Endodermal cell (in vitro differentiated cells): ENCODE measurements around the gene SRGAP2C. TPM values are rescaled to one million over a fixed set of nuclear protein-coding genes. Genes with fewer than 3 reads are reported as not detected.
"Not testable (repeated sequence)": the region's sequence is repeated elsewhere in the genome, so short reads cannot be mapped to it uniquely, and the experiment has no call there.

Experiments used
- DNase-seq: peaks from one replicate; pipeline ENCODE4 v3.0.0-alpha.2; 2017
- H3K27ac ChIP-seq: 2 replicates; pipeline ENCODE4 v1.5.1; 2013; ENCODE audit warnings: mild to moderate bottlenecking, low read depth, low read length, moderate library complexity
- H3K27me3 ChIP-seq: 2 replicates; pipeline ENCODE4 v1.6.1; 2013; ENCODE audit warnings: mild to moderate bottlenecking, low read length, moderate library complexity; ENCODE audit not compliant: insufficient read depth, control insufficient read depth, poor library complexity, severe bottlenecking
- H3K36me3 ChIP-seq: 2 replicates; pipeline ENCODE4 v1.7.0; 2013; ENCODE audit warnings: mild to moderate bottlenecking, low read length, moderate library complexity; ENCODE audit not compliant: control insufficient read depth, insufficient read depth
- H3K4me1 ChIP-seq: one replicate; pipeline ENCODE4 v1.7.0; 2013; ENCODE audit warnings: low read length; ENCODE audit not compliant: control insufficient read depth, insufficient read depth
- H3K4me3 ChIP-seq: 2 replicates; pipeline ENCODE4 v1.5.1; 2013; ENCODE audit warnings: mild to moderate bottlenecking, low read length, moderate library complexity
- H3K9ac ChIP-seq: 2 replicates; pipeline ENCODE4 v1.6.1; 2013; ENCODE audit warnings: mild to moderate bottlenecking, low read length, moderate library complexity; ENCODE audit not compliant: poor library complexity, severe bottlenecking; ENCODE audit errors: extremely low read depth
- H3K9me3 ChIP-seq: 2 replicates; pipeline ENCODE4 v1.6.1; 2013; ENCODE audit warnings: mild to moderate bottlenecking, low read length, moderate library complexity; ENCODE audit not compliant: control insufficient read depth
- H3K27ac Mint-ChIP-seq: 2 replicates; pipeline ENCODE4 v1.8.0; 2020; ENCODE audit warnings: mixed read lengths
- H3K27me3 Mint-ChIP-seq: 2 replicates; pipeline ENCODE4 v1.8.0; 2021; ENCODE audit warnings: mild to moderate bottlenecking, mixed read lengths; ENCODE audit not compliant: insufficient read depth
- H3K36me3 Mint-ChIP-seq: 2 replicates; pipeline ENCODE4 v1.8.0; 2020; ENCODE audit warnings: low read depth, mixed read lengths
- H3K4me1 Mint-ChIP-seq: 2 replicates; pipeline ENCODE4 v1.8.0; 2020; ENCODE audit warnings: mixed read lengths
- H3K4me3 Mint-ChIP-seq: 2 replicates; pipeline ENCODE4 v1.8.0; 2020; ENCODE audit warnings: mild to moderate bottlenecking, moderate library complexity, mixed read lengths
- H3K9me3 Mint-ChIP-seq: 2 replicates; pipeline ENCODE4 v1.8.0; 2020; ENCODE audit warnings: mild to moderate bottlenecking, mixed read lengths
- WGBS, 2 experiments: methylation state at CpG; one replicate each; pipeline versions ENCODE4 v1.1.5 to v1.1.7; 2013; ENCODE audit warnings: missing lambda C conversion rate in 2 of 2, mixed read lengths in 1 of 2; ENCODE audit not compliant: insufficient coverage in 1 of 2, insufficient read length in 1 of 2; 5-methylcytosine and 5-hydroxymethylcytosine counted together
- total RNA-seq, 2 donors: library from RNA; stranded (reverse); fragmentation: NEBNext Ultra II Directional in 1 of 2; extraction: Animal tissue kit (Norgen Biotek cat#: 25700) in 1 of 2; gene quantifications; 2 replicates in 1 of 2; 3 replicates in 1 of 2; pipeline ENCODE4 v1.2.1, GENCODE V29; 2021

The SRGAP2C gene
- total RNA-seq, 2 donors from 2014 or later = 42.4 to 56.0 TPM

DNA sequence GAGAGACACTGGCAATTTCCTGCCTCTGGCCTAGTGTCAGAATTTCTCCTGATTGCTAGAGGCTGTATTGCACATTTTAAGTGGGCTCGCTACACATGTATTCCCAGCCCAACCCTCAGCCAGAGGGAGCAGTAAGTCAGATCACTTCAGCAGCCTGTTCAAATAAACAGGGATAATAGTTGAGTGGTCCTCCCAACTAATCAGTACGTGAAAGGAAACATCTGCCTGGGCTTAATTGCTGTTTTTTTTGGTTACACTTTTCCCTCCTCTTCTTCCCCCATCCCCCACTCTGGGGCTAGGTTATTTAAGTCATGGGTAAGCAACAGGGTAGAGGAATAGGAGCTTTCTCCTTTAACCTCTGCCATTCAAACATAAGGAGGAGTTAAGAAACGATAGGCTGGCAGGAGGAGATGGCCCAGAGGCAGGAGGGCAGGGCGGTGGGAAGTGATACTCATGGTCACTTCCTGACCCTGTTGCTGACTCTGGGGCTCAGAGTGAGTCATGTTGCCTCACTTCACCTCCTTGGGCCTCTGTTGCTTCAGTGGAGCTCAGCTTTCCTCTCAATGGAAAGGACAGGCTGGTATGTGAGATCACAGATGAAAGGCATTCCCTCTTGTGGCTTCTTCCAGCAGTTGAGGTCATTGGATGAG, 177.6 kb downstream of the SRGAP2C start:
- not testable (repeated sequence) for H3K4me1 Mint-ChIP-seq, H3K4me1 ChIP-seq, DNase-seq, H3K9me3 ChIP-seq, H3K36me3 Mint-ChIP-seq, H3K27me3 ChIP-seq, H3K27me3 Mint-ChIP-seq, H3K4me3 Mint-ChIP-seq, H3K36me3 ChIP-seq, H3K9ac ChIP-seq, H3K27ac ChIP-seq, H3K4me3 ChIP-seq, H3K9me3 Mint-ChIP-seq, H3K27ac Mint-ChIP-seq
- 100% methylated on average over 1 of the region's 4 CpGs; no CpG with 5 or more reads in 1 of the 2 experiments for WGBS, 2 experiments

- H3K9me3 ChIP-seq, H3K4me1 ChIP-seq, H3K27ac ChIP-seq, H3K4me3 ChIP-seq, DNase-seq, H3K9ac ChIP-seq, H3K27me3 ChIP-seq, H3K4me1 Mint-ChIP-seq, H3K9me3 Mint-ChIP-seq, H3K4me3 Mint-ChIP-seq, H3K36me3 Mint-ChIP-seq, H3K27me3 Mint-ChIP-seq, H3K27ac Mint-ChIP-seq, H3K36me3 ChIP-seq: not testable (repeated sequence)
- WGBS, 2 experiments = no CpG with 5 or more reads among the region's 6 CpGs
Measured at GRCh38 chr1:121365316-121365715, 180.5 kb downstream of the SRGAP2C start.

DNA sequence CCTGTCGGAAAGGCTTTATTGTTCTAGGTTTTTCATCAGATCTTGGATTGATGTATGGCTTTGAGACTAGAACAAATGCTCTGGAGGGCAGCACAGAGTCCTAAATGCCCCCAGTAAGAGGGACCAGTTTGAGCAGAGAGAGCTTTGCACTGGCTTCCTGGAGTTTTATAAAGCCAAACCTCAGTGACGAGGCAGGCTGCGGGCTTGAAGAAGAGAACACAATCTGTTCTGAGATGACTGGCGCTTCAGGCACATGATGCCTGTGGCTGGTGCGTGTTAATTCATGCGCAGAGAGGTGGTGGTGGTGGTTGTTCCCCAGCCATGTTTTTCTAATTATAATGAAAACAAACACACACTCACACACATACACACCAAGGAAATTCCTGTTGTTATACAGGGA, 180.9 kb downstream of the SRGAP2C start:
- H3K4me1 Mint-ChIP-seq, H3K27ac ChIP-seq, H3K36me3 Mint-ChIP-seq, H3K4me3 ChIP-seq, H3K27ac Mint-ChIP-seq, H3K9ac ChIP-seq, H3K27me3 Mint-ChIP-seq, H3K9me3 Mint-ChIP-seq, H3K4me3 Mint-ChIP-seq, H3K27me3 ChIP-seq, H3K4me1 ChIP-seq, H3K9me3 ChIP-seq, H3K36me3 ChIP-seq: not testable (repeated sequence)
- peak; percentile 30 for DNase-seq
- WGBS, 2 experiments = 100% methylated on average over 3 of the region's 6 CpGs; no CpG with 5 or more reads in 1 of the 2 experiments

- H3K4me1 ChIP-seq, H3K36me3 ChIP-seq, DNase-seq, H3K9ac ChIP-seq, H3K27ac ChIP-seq, H3K4me3 Mint-ChIP-seq, H3K27me3 Mint-ChIP-seq, H3K36me3 Mint-ChIP-seq, H3K9me3 Mint-ChIP-seq, H3K4me3 ChIP-seq, H3K4me1 Mint-ChIP-seq, H3K27me3 ChIP-seq, H3K9me3 ChIP-seq, H3K27ac Mint-ChIP-seq: not testable (repeated sequence)
- WGBS, 2 experiments = no CpG with 5 or more reads among the region's 3 CpGs
Measured at GRCh38 chr1:121366171-121366570, 181.4 kb downstream of the SRGAP2C start.

DNA sequence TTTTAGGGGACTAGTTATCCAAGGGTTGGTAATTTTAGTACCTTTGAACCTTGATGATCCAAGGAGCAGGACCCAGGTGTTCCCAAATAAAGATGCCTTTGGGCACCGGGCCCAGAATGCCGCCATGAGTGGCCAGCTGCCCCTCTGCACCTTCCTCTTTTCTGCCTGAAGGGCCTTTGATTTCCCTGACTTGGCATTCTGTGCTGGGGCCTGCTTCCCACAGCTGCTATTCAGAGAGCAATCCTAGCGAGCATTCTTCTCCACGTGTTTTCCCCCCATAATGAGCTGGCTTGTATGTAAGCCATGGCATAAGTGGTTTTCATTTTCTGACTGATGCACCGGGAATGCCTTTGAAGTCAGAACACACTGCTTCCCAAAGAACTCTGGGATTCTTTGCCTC, 184.1 kb downstream of the SRGAP2C start:
- not testable (repeated sequence) for H3K4me3 Mint-ChIP-seq, H3K9me3 Mint-ChIP-seq, H3K4me1 ChIP-seq, H3K4me1 Mint-ChIP-seq, H3K9me3 ChIP-seq, H3K9ac ChIP-seq, H3K4me3 ChIP-seq, DNase-seq, H3K27ac ChIP-seq, H3K27ac Mint-ChIP-seq, H3K27me3 Mint-ChIP-seq, H3K27me3 ChIP-seq, H3K36me3 ChIP-seq, H3K36me3 Mint-ChIP-seq
- WGBS, 2 experiments = no CpG with 5 or more reads among the region's 5 CpGs

GRCh38 chr1:121369959-121370358, 185.2 kb downstream of the SRGAP2C start:
- not testable (repeated sequence) for H3K27me3 ChIP-seq, H3K4me1 Mint-ChIP-seq
- no CpG with 5 or more reads among the region's 2 CpGs for WGBS, 2 experiments

DNA sequence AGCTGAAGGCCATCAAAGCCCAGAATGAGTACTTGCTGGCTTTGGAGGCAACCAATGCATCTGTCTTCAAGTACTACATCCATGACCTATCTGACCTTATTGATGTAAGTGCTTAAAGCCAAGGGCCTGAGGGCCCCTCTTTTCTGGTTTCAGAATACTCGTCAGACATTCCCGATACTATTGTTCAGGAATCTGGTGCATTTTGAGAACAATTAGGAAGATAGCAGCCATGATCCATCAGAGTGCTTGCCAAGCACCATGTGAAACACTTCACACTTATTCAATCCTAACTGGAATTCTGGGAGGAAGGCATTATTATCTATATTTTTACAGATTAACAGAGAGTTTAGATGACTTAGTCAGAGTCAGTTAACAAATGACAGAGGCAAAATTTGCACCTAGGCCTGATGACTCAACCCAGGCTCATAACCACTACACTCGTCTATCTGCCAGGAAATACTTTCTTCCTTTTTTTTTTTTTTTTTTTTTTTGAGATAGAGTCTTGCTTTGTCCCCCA, 190.1 kb downstream of the SRGAP2C start:
- DNase-seq, H3K9me3 Mint-ChIP-seq, H3K9ac ChIP-seq, H3K36me3 ChIP-seq, H3K4me3 ChIP-seq, H3K27ac ChIP-seq, H3K27me3 Mint-ChIP-seq, H3K4me1 ChIP-seq, H3K36me3 Mint-ChIP-seq, H3K27ac Mint-ChIP-seq, H3K27me3 ChIP-seq, H3K4me3 Mint-ChIP-seq, H3K4me1 Mint-ChIP-seq, H3K9me3 ChIP-seq: not testable (repeated sequence)
- WGBS, 2 experiments = 83 to 93% methylated on average over 2 of the region's 3 CpGs

More at GRCh38 chr1:121369959-121370358, 185.2 kb downstream of the SRGAP2C start:
- H3K36me3 ChIP-seq, H3K27ac Mint-ChIP-seq, H3K4me1 ChIP-seq, H3K27me3 Mint-ChIP-seq, H3K27ac ChIP-seq, H3K9me3 ChIP-seq, H3K4me3 Mint-ChIP-seq, DNase-seq, H3K4me3 ChIP-seq, H3K36me3 Mint-ChIP-seq, H3K9ac ChIP-seq, H3K9me3 Mint-ChIP-seq: not testable (repeated sequence)
